Ascending aorta (tissue), 2 donors: ENCODE measurements around the gene CREG2. TPM values are rescaled to one million over a fixed set of nuclear protein-coding genes. Genes with fewer than 3 reads are reported as not detected.
"Not testable (repeated sequence)": the region's sequence is repeated elsewhere in the genome, so short reads cannot be mapped to it uniquely, and the experiment has no call there.

Experiments
- DNase-seq, 2 donors: peaks; one replicate each; pipeline ENCODE4 v3.0.0-alpha.2; 2019; ENCODE audit warnings: low spot score in 2 of 2
- H3K27ac ChIP-seq, 2 donors: fragments of 200-600 bp; sonication (generic); one replicate each; pipeline ENCODE4 v1.5.1; 2016 to 2017; ENCODE audit warnings: mild to moderate bottlenecking in 1 of 2
- H3K27me3 ChIP-seq: fragments of 200-600 bp; sonication (generic); one replicate; pipeline ENCODE4 v1.5.1; 2017
- H3K36me3 ChIP-seq, 2 donors: fragments of 200-600 bp; sonication (generic); one replicate each; pipeline ENCODE4 v1.5.1; 2016
- H3K4me1 ChIP-seq, 2 donors: fragments of 200-600 bp; sonication (generic); one replicate each; pipeline ENCODE4 v1.5.1; 2016 to 2017; ENCODE audit warnings: mild to moderate bottlenecking in 1 of 2
- H3K4me3 ChIP-seq, 2 donors: fragments of 200-600 bp; sonication (generic); one replicate each; pipeline ENCODE4 v1.5.1; 2016 to 2017; ENCODE audit warnings: mild to moderate bottlenecking in 1 of 2
- H3K9me3 ChIP-seq, 2 donors: fragments of 200-600 bp; sonication (generic); one replicate each; pipeline ENCODE4 v1.5.1; 2016
- CTCF ChIP-seq, 3 experiments: fragments of 200-600 bp in 2 of 3; fragments of 450-650 bp in 1 of 3; sonication (generic) in 2 of 3; IDR thresholded peaks; one replicate each; pipeline ENCODE4 v1.5.1; 2016 to 2019; ENCODE audit warnings: antibody characterized with exemption in 3 of 3, mild to moderate bottlenecking in 1 of 3, moderate library complexity in 1 of 3
- intact Hi-C: fragments of 100-400 bp; cut with DNase I; formaldehyde crosslinking; loops from one replicate; pipeline ENCODE4 v1.15.1; 2023
- total RNA-seq: library from RNA; depleted of rRNA; stranded (reverse); fragments of >200 nt; gene quantifications from one replicate; pipeline ENCODE4 v1.1.0, GENCODE V29; 2016

CREG2 gene
- total RNA-seq, 1 donor from 2014 or later = not detected

GRCh38 chr2:101327863-101328394 lies 59.4 kb downstream of the CREG2 start:
- no peak for DNase-seq
- intact Hi-C loops = no loop called here
- no peak for TF ChIP-seq CTCF (IDR thresholded peaks at IDR 0.05)
- Histone ChIP-seq H3K4me3 (no peak overlapping the region), H3K27me3 (no peaks in the 10 kb centered on the region), H3K27ac (peak overlapping the region in 1 of 2 donors; percentile 2), H3K36me3 (no peaks in the 10 kb centered on the region), H3K9me3 (no peaks in the 10 kb centered on the region), H3K4me1 (no peaks in the 10 kb centered on the region)

GRCh38 chr2:101325425-101325824 lies 61.9 kb downstream of the CREG2 start:
- no peak for TF ChIP-seq CTCF (IDR thresholded peaks at IDR 0.05)
- H3K4me3 ChIP-seq = no peak overlapping the region
- no peaks in the 10 kb centered on the region for H3K4me1 ChIP-seq
- no peaks in the 10 kb centered on the region for H3K9me3 ChIP-seq
- no peaks in the 10 kb centered on the region for H3K36me3 ChIP-seq
- no peaks in the 10 kb centered on the region for H3K27me3 ChIP-seq
- intact Hi-C loops = no loop called here
- no peak for DNase-seq
- H3K27ac ChIP-seq = no peak overlapping the region

GRCh38 chr2:101316568-101316967 lies 70.7 kb downstream of the CREG2 start:
- H3K27me3 ChIP-seq, H3K36me3 ChIP-seq, H3K4me1 ChIP-seq, H3K9me3 ChIP-seq, H3K4me3 ChIP-seq, H3K27ac ChIP-seq, DNase-seq, intact Hi-C loops: not testable (repeated sequence)

- no peak for TF ChIP-seq CTCF (IDR thresholded peaks at IDR 0.05)
- DNase-seq = no peak
- no peak overlapping the region for H3K4me3 ChIP-seq
- no peaks in the 10 kb centered on the region for H3K36me3 ChIP-seq
- no peaks in the 10 kb centered on the region for H3K27me3 ChIP-seq
- intact Hi-C loops = no loop called here
- H3K27ac ChIP-seq = no peak overlapping the region
- no peaks in the 10 kb centered on the region for H3K9me3 ChIP-seq
- peaks cover 0 to 3% of the 10 kb centered on the region in 2 donors for H3K4me1 ChIP-seq
Observed at GRCh38 chr2:101311696-101312017, 75.6 kb downstream of the CREG2 start.

- H3K4me1 ChIP-seq = peaks cover 0 to 3% of the 10 kb centered on the region in 2 donors
- H3K27me3 ChIP-seq = no peaks in the 10 kb centered on the region
- no peak for DNase-seq
- intact Hi-C loops = no loop called here
- no peaks in the 10 kb centered on the region for H3K36me3 ChIP-seq
- no peak overlapping the region for H3K4me3 ChIP-seq
- H3K27ac ChIP-seq = no peak overlapping the region
- TF ChIP-seq CTCF (IDR thresholded peaks at IDR 0.05) = no peak
- H3K9me3 ChIP-seq = no peaks in the 10 kb centered on the region
Observed at GRCh38 chr2:101310834-101311695, 76.2 kb downstream of the CREG2 start.

GRCh38 chr2:101310090-101310833 lies 77.0 kb downstream of the CREG2 start:
- no peak overlapping the region for H3K27ac ChIP-seq

More at GRCh38 chr2:101310090-101310833, 77.0 kb downstream of the CREG2 start:
- Histone ChIP-seq H3K4me1 (peaks cover 3 to 6% of the 10 kb centered on the region in 2 donors), H3K27me3 (no peaks in the 10 kb centered on the region), H3K9me3 (no peaks in the 10 kb centered on the region), H3K36me3 (no peaks in the 10 kb centered on the region), H3K4me3 (no peak overlapping the region)
- intact Hi-C loops = no loop called here
- TF ChIP-seq CTCF (IDR thresholded peaks at IDR 0.05) = no peak
- no peak for DNase-seq
